B cell (primary cell): ENCODE measurements around the gene KCTD5. TPM values are rescaled to one million over a fixed set of nuclear protein-coding genes. Genes with fewer than 3 reads are reported as not detected.

Source experiments
- ATAC-seq: fragments of 200-7000 bp; cut with Tn5 transposase; one replicate; pipeline ENCODE4 v1.10.0; 2021; ENCODE audit warnings: low read depth, mild to moderate bottlenecking, moderate number of reproducible peaks, moderate library complexity
- CTCF ChIA-PET: fragments of 350-600 bp; sonication (Branson Sonifier 250); formaldehyde crosslinking; loops from one replicate; lab custom pipeline; 2021; ENCODE audit warnings: antibody characterized with exemption, inconsistent platforms; lab: Charles Lee
- POLR2A ChIA-PET: fragments of 350-600 bp; sonication (Branson Sonifier 250); formaldehyde crosslinking; loops from one replicate; lab custom pipeline; 2021; ENCODE audit warnings: antibody characterized with exemption; lab: Charles Lee
- DNase-seq: peaks from one replicate; pipeline ENCODE4 v3.0.0; 2013
- H2AFZ ChIP-seq: 2 replicates; pipeline ENCODE4 v1.6.1; 2012; ENCODE audit warnings: mild to moderate bottlenecking, low read depth, low read length; ENCODE audit not compliant: insufficient read depth, poor library complexity, severe bottlenecking
- H3K27ac ChIP-seq, 2 donors: 1 replicate in 1 of 2; 2 replicates in 1 of 2; pipeline ENCODE4 v1.5.1; 2012 to 2013; ENCODE audit warnings: low read length in 2 of 2, mild to moderate bottlenecking in 2 of 2, moderate library complexity in 1 of 2
- H3K27me3 ChIP-seq, 4 experiments: fragments of 200-600 bp in 1 of 4; sonication (generic) in 1 of 4; replicated peaks in 1 of 4; 1 replicate in 2 of 4; 2 replicates in 2 of 4; pipeline versions ENCODE4 v1.6.1 to v1.7.0; 2013 to 2016; ENCODE audit warnings: low read length in 3 of 4, mild to moderate bottlenecking in 2 of 4, mixed read lengths in 1 of 4, moderate library complexity in 1 of 4; ENCODE audit not compliant: insufficient read depth in 4 of 4, control insufficient read depth in 3 of 4; ENCODE audit errors: control extremely low read depth in 1 of 4
- H3K36me3 ChIP-seq, 2 experiments: replicated peaks in 1 of 2; 1 replicate in 1 of 2; 2 replicates in 1 of 2; pipeline versions ENCODE4 v1.6.1 to v1.7.1; 2013; ENCODE audit warnings: low read length in 1 of 2; ENCODE audit not compliant: insufficient read depth in 2 of 2, control insufficient read depth in 1 of 2; ENCODE audit errors: control extremely low read depth in 1 of 2, extremely low read depth in 1 of 2
- H3K4me1 ChIP-seq, 2 donors: fragments of 200-600 bp in 1 of 2; sonication (generic) in 1 of 2; 1 replicate in 1 of 2; 2 replicates in 1 of 2; pipeline versions ENCODE4 v1.5.1 to v1.6.1; 2013 to 2017; ENCODE audit warnings: low read length in 2 of 2; ENCODE audit not compliant: control insufficient read depth in 2 of 2, insufficient read depth in 2 of 2
- H3K4me2 ChIP-seq: replicated peaks from 2 replicates; pipeline ENCODE3; 2012; ENCODE audit warnings: mild to moderate bottlenecking, low read depth, low read length; ENCODE audit not compliant: poor library complexity, severe bottlenecking
- H3K4me3 ChIP-seq, 5 experiments: fragments of 200-600 bp in 1 of 5; sonication (generic) in 1 of 5; 1 replicate in 3 of 5; 2 replicates in 2 of 5; pipeline versions ENCODE4 v1.5.1 to v1.7.0; 2011 to 2016; ENCODE audit warnings: low read length in 4 of 5, mild to moderate bottlenecking in 4 of 5, low read depth in 2 of 5, control low read depth in 1 of 5, moderate library complexity in 1 of 5; ENCODE audit not compliant: insufficient read depth in 1 of 5; ENCODE audit errors: control extremely low read depth in 1 of 5, extremely low read depth in 1 of 5
- H3K79me2 ChIP-seq: fragments of 200-600 bp; sonication (generic); one replicate; pipeline ENCODE4 v1.6.0; 2016; ENCODE audit warnings: low read length; ENCODE audit not compliant: control insufficient read depth, insufficient read depth
- H3K9ac ChIP-seq: fragments of 200-600 bp; sonication (generic); 2 replicates; pipeline ENCODE4 v1.6.1; 2017; ENCODE audit warnings: mild to moderate bottlenecking, low read length, moderate library complexity
- H3K9me3 ChIP-seq, 3 donors: one replicate each; pipeline versions ENCODE4 v1.6.1 to v1.7.1; 2013; ENCODE audit warnings: low read length in 2 of 3; ENCODE audit not compliant: control insufficient read depth in 2 of 3, insufficient read depth in 1 of 3; ENCODE audit errors: control extremely low read depth in 1 of 3
- H4K20me1 ChIP-seq: 2 replicates; pipeline ENCODE4 v1.6.0; 2012; ENCODE audit warnings: mild to moderate bottlenecking, low read length; ENCODE audit not compliant: insufficient read depth, control insufficient read depth, poor library complexity, severe bottlenecking
- H3K27ac Mint-ChIP-seq: one replicate; pipeline ENCODE4 v1.8.0; 2021; ENCODE audit warnings: mixed read lengths
- H3K27me3 Mint-ChIP-seq: one replicate; pipeline ENCODE4 v1.8.0; 2021; ENCODE audit warnings: mixed read lengths
- H3K4me1 Mint-ChIP-seq: one replicate; pipeline ENCODE4 v1.8.0; 2021; ENCODE audit warnings: mixed read lengths
- H3K4me3 Mint-ChIP-seq: one replicate; pipeline ENCODE4 v1.8.0; 2021; ENCODE audit warnings: mixed read lengths
- H3K9me3 Mint-ChIP-seq: one replicate; pipeline ENCODE4 v1.8.0; 2022; ENCODE audit warnings: mixed read lengths; ENCODE audit not compliant: insufficient read depth
- EZH2 ChIP-seq: IDR thresholded peaks from 2 replicates; pipeline ENCODE4 v1.6.1; 2012; ENCODE audit warnings: borderline replicate concordance, low read depth, mild to moderate bottlenecking, moderate library complexity, low read length; ENCODE audit not compliant: insufficient read depth, poor library complexity, severe bottlenecking
- WGBS: methylation state at CpG from one replicate; pipeline ENCODE4 v1.1.5; 2013; ENCODE audit warnings: missing lambda C conversion rate; ENCODE audit not compliant: insufficient coverage; 5-methylcytosine and 5-hydroxymethylcytosine counted together
- intact Hi-C: fragments of 100-400 bp; cut with micrococcal nuclease; formaldehyde crosslinking; loops from one replicate; pipeline ENCODE4 v1.10.0; 2022
- polyA plus RNA-seq: library from polyadenylated mRNA; depleted of rRNA; stranded (reverse); fragments of >200 nt; gene quantifications from 2 replicates; pipeline ENCODE4 v1.2.3, GENCODE V29; 2012
- total RNA-seq, 2 donors: library from RNA; stranded (reverse); fragments of 120-200 nt in 1 of 2; gene quantifications; 1 replicate in 1 of 2; 2 replicates in 1 of 2; pipeline versions ENCODE4 v1.2.3 to v1.2.4, GENCODE V29; 2013 to 2022
- TF ChIP-seq, protein P1 (sequence below): fragments of 200-600 bp; IDR thresholded peaks from one replicate; pipeline ENCODE4 v1.8.0; 2022; ENCODE audit warnings: antibody characterized with exemption, mild to moderate bottlenecking

The KCTD5 gene
- total and polyA plus RNA-seq, 2 donors (not counting 1 experiment from before 2014, with no cell fraction given): 17.2 to 37.3 TPM

DNA sequence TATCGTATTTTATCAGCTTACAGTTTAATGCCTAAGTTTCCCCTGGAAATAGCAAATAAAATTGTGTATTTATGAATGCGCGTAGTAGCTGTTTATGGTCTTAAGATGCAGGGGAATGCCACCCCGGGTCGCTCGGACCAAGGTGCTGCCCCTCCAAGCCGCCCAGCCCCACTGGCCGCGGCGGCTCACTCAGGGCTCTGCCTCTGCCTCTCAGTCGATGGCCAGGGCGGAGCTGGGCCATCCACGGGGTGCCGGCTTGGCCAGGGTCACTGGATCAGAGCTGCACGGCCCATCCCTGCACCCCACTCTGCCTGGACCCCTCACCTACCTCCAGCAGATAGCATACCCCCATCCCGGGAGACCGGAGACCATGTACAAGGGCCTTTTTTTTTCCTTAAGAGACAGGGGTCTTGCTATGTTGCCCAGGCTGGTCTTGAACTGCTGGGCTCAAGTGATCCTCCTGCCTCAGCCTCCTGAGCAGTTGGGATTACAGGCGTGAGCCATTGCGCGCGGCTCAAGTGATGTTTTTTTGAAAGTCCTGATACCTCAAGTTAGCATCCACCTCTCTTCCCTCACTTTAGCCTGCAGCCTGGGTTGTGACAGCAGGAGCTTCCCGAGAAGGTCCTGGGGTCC is 26.7 kb downstream of the KCTD5 start:
- ATAC-seq (no peak), DNase-seq (no peak)
- intact Hi-C loops: no loop called here
- TF ChIP-seq, protein P1, sequence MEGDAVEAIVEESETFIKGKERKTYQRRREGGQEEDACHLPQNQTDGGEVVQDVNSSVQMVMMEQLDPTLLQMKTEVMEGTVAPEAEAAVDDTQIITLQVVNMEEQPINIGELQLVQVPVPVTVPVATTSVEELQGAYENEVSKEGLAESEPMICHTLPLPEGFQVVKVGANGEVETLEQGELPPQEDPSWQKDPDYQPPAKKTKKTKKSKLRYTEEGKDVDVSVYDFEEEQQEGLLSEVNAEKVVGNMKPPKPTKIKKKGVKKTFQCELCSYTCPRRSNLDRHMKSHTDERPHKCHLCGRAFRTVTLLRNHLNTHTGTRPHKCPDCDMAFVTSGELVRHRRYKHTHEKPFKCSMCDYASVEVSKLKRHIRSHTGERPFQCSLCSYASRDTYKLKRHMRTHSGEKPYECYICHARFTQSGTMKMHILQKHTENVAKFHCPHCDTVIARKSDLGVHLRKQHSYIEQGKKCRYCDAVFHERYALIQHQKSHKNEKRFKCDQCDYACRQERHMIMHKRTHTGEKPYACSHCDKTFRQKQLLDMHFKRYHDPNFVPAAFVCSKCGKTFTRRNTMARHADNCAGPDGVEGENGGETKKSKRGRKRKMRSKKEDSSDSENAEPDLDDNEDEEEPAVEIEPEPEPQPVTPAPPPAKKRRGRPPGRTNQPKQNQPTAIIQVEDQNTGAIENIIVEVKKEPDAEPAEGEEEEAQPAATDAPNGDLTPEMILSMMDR: no peak
- no peak for TF ChIP-seq EZH2
- ChIA-PET CTCF (interaction anchor here (0.6 to 1.2 kb wide), 2 partner anchors 159 to 181 kb away, joined by 3 read pairs; no protein-coding TSS in a partner anchor), POLR2A (no interaction called here)
- H3K36me3 ChIP-seq: peaks cover 0 to 37% of the 10 kb centered on the region in 2 experiments
- no peak overlapping the region for H2AFZ ChIP-seq
- Mint-ChIP-seq H3K27ac (no peak overlapping the region), H3K9me3 (no peaks in the 10 kb centered on the region), H3K27me3 (no peaks in the 10 kb centered on the region), H3K4me3 (no peak overlapping the region), H3K4me1 (peaks cover 2% of the 10 kb centered on the region)
- H3K27ac ChIP-seq: no peak overlapping the region
- 99% methylated on average over 20 of the region's 22 CpGs for WGBS
- H3K4me3 ChIP-seq: no peak overlapping the region
- H3K79me2 ChIP-seq: peaks cover 4% of the 10 kb centered on the region
- peaks cover 48% of the 10 kb centered on the region for H4K20me1 ChIP-seq
- H3K27me3 ChIP-seq: no peaks in the 10 kb centered on the region
- no peak overlapping the region for H3K4me2 ChIP-seq
- H3K4me1 ChIP-seq: no peaks in the 10 kb centered on the region
- peaks cover 0 to under 1% (median 0%) of the 10 kb centered on the region in 3 donors for H3K9me3 ChIP-seq
- H3K9ac ChIP-seq: no peak overlapping the region

DNA sequence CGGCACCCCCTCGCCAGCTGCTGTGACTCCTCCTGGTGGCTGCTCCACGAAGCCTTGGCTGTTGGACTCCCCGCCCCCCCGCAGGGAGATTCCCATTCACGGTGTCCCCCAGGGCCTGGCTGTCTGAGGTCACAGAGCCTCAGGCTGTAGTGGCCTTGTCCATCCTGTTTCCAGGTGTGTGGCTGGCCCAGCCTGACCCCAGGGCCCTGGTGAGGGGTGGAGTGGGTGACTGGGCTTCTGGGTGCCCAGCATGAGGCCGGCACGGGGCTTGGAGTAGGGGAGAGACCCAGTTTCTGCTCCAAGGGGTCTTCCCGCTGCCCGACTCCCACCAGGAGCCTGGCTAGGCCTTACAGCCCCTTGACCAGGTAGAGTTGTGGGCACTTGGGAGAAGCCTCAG is 27.3 kb downstream of the KCTD5 start:
- no peak overlapping the region for H2AFZ ChIP-seq
- ATAC-seq (no peak), DNase-seq (no peak)
- no peak overlapping the region for H3K9ac ChIP-seq
- WGBS: 95% methylated on average over 10 of the region's 10 CpGs
- H3K36me3 ChIP-seq: peaks cover 0 to 34% of the 10 kb centered on the region in 2 experiments
- Mint-ChIP-seq H3K9me3 (no peaks in the 10 kb centered on the region), H3K4me1 (peaks cover 2% of the 10 kb centered on the region), H3K4me3 (no peak overlapping the region), H3K27me3 (no peaks in the 10 kb centered on the region), H3K27ac (no peak overlapping the region)
- intact Hi-C loops: no loop called here
- no peak overlapping the region for H3K4me3 ChIP-seq
- H3K4me1 ChIP-seq: no peaks in the 10 kb centered on the region
- H4K20me1 ChIP-seq: peaks cover 43% of the 10 kb centered on the region
- CTCF ChIA-PET: no interaction called here
- H3K27me3 ChIP-seq: no peaks in the 10 kb centered on the region
- H3K27ac ChIP-seq: no peak overlapping the region
- H3K4me2 ChIP-seq: no peak overlapping the region
- POLR2A ChIA-PET: no interaction called here
- TF ChIP-seq EZH2: no peak
- TF ChIP-seq, protein P1: no peak
- peaks cover 0 to 3% (median 0%) of the 10 kb centered on the region in 3 donors for H3K9me3 ChIP-seq
- no peaks in the 10 kb centered on the region for H3K79me2 ChIP-seq
